ENCODE data around the gene KCNK2.

Gene KCNK2, protein sequence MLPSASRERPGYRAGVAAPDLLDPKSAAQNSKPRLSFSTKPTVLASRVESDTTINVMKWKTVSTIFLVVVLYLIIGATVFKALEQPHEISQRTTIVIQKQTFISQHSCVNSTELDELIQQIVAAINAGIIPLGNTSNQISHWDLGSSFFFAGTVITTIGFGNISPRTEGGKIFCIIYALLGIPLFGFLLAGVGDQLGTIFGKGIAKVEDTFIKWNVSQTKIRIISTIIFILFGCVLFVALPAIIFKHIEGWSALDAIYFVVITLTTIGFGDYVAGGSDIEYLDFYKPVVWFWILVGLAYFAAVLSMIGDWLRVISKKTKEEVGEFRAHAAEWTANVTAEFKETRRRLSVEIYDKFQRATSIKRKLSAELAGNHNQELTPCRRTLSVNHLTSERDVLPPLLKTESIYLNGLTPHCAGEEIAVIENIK

GRCh38 chr1:215082532-215083382 is at the start of gene KCNK2:
Gene KCNK2 (plus strand): TSS chr1:215082737. CDS start chr1:215083386, 649 bp downstream.
- no peak for DNase-seq

DNA sequence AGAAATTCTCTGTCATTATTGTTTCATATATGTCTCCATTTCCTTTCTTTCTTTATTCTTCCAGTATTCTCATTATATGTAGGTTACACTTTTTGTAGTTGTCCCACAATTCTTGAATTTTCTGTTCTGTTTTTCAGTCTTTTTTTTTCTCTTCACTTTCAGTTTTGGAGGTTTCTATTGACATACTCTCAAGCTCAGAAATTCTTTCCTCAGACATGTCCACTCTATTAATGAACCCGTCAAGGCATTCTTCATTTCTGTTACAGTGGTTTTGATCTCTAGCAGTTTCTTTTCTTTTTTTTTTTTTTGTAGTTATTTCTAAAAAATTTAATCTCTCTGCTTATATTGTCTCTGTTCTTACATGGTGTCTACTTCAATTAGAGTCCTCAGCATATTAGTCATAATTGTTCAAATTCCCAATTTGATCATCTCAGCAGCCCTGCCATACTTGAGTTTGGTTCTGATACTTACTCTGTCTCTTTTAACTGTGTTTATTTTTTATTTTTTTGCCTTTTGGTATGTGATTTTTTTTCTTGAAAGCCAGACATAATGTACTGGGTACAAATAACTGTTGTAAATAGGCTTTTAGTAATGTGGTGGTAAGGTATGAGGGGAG is 49.5 kb upstream of the KCNK2 start:
- DNase-seq = no peak

DNA sequence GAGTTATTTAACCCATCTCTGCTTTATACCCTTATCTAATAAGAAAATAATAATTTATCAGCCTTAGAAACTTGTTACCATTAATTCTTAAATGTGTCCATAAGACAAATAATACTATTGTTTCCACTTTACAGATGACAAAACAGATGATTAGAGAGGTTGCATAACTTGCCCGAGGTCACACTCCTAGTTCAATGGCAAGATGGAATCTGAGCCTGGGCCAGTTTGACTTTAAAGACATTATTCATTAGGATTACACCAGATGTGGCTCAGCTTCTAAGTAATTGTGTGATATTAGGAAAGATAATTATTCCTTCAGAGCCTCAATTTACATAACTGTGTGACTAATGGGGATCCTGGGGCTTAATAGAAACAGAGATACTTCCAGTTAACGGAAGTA is 42.3 kb upstream of the KCNK2 start:
- DNase-seq = no peak

DNA sequence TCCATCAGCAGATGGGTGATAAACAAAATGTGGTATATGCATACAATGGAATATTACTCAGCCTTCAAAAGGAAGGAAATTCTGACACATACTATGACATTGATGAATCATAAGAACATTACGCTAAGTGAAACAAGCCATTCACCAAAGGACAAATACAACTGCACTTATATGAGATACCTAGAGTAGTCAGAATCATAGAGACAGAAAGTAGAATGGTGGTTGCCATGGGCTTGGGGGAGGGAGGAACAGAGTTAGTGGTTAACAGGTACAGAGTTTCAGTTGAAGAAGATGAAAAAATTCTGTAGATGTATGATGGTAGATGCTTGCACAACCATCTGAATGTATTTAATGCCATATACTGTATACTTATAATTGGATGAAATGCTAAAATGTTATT is 39.1 kb upstream of the KCNK2 start:
- peak; percentile 35 for DNase-seq

- no peak for DNase-seq
Observed at GRCh38 chr1:215044151-215044550, 38.4 kb upstream of the KCNK2 start.

GRCh38 chr1:215045698-215046308 is 36.7 kb upstream of the KCNK2 start:
- DNase-seq = no peak

- DNase-seq = no peak
Observed at GRCh38 chr1:215052256-215053015, 30.1 kb upstream of the KCNK2 start.

DNA sequence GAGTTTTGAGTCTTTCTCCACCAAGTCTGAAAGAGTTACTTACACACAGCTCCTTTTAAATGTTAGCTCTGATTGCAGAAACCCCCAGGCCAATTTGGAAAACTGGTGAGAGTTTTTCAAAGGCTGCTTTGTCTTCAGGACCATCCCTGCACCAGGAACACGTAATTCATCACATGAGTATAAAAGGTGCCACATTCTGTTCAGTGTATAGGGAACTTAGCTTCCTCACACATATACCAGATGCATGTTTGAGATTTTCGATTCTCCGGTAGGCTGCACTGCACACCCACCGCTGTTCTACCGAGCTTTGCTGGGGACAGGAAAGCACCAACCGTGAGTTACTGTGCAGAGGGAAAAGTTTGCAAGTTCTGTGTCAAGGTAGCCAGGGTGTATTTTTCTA is 28.3 kb upstream of the KCNK2 start:
- DNase-seq = no peak

GRCh38 chr1:215055281-215055935 is 27.1 kb upstream of the KCNK2 start:
- DNase-seq = no peak

DNA sequence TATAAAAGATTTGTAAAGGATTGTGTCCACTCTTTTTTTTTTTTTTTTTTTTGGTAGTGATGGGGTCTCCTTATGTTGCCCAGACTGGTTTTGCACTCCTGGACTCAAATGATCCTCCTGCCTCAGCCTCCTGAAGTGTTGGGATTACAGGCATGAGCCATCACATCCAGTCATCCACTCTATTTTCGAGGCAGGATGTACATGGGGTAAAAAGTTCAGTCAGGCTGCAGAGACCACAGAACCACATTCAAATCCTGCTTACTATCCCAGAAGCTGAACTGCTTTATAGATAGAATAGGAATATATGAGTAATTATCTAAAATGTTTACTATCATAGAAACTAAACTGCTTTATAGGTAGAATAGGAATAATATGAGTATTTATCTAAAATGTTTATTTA is 26.0 kb upstream of the KCNK2 start:
- DNase-seq = no peak

DNA sequence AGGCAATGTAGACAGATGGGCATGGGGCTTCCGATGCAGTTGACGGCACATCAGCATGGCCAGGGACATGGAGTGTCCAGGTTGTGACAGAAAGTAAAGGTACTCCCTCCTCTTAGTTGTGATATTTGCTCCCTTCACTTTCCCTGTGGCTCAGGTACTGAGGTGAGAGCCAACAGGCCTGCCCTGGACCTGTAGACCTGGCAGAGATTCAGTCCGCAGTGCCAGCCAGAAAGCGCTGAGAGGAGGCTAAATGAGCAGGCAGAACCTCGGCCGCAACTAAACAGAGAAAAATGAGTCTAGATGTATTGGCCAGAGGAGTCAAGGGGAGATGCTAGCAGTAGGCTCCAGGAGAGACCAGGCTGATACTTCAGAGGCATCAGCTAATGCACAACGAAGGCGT is 22.6 kb upstream of the KCNK2 start:
- no peak for DNase-seq

GRCh38 chr1:215064327-215064726 is 18.2 kb upstream of the KCNK2 start:
- DNase-seq = no peak

DNA sequence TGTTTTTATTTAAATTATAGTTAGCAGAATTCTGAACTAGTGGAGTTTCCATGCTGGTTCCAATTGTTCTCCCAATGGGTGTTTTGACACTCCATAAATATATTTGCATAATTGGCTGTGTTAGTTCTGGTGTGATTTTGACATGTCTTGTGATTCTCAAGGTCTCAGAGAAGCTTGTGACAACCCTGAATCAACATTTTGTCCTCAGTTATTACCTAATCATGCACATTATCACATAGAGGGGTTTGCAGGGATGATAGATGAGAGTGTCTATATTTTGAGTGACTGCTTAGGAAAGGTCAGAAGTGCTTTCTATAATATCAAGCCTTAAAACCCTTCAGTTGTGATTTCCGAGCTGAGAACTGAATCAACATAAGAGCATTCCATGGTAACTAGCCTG is 11.5 kb upstream of the KCNK2 start:
- DNase-seq = no peak

- DNase-seq = peak; percentile 5
Observed at GRCh38 chr1:215076322-215076721, 6.2 kb upstream of the KCNK2 start.

- DNase-seq = no peak
Observed at GRCh38 chr1:215079456-215079855, 3.1 kb upstream of the KCNK2 start.

- no peak for DNase-seq
Observed at GRCh38 chr1:215081661-215082531, 641 bp upstream of the KCNK2 start.

DNA sequence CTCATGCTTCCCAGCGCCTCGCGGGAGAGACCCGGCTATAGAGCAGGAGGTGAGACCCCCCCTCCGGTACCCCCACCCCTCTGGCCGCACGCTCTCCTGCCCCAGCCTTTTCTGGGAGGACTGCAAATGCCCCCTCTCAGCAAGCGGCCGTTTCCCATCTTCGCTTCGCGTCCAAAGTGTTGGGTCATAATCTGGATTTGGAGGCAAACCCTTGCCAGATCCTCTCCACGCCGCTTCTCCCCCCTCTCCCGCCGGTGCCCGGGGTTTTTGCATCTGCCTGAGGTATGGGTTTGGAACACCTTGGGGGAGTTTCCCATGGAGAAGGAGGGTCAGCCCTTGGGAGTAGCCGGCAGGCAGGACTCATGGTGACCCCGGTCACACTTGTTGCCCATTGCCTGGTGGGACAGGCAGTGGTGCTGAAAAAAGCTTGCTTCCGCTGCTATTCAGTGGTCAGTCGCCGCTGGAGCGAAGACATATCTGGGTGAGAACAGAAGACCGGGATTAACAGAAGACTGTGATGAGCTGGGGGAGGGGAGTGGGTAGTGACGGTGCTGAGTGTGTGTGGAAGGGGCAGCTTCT is 935 bp downstream of the KCNK2 start:
- DNase-seq = no peak

- DNase-seq = no peak
Observed at GRCh38 chr1:215084621-215085020, 2.1 kb downstream of the KCNK2 start.

- DNase-seq = no peak
Observed at GRCh38 chr1:215087603-215088002, 5.1 kb downstream of the KCNK2 start.

DNA sequence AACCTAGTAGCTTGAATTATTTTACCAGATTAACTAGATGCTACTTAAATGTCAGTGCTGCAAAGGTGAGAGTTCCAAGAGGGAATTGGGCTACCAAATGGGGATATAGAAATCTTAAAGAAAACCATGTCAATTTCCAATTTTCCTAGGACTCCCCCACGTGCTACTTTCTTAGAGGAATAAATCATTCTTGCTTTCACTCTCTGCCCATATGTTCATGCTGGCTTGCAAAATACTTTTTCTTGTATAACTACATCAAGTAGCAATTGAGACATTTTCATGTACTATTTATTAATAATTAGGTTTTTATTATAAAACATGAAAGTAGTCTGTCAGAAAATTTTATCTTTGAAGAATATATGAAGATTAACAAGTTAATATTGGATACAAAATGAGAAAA is 11.8 kb downstream of the KCNK2 start:
- DNase-seq = no peak
